ENCODE data around the gene DES. TPM values are rescaled to one million over a fixed set of nuclear protein-coding genes. Genes with fewer than 3 reads are reported as not detected.

Gene DES
- total and polyA plus RNA-seq, 2 donors (not counting 1 experiment from before 2014, with no cell fraction given): not detected

DNA sequence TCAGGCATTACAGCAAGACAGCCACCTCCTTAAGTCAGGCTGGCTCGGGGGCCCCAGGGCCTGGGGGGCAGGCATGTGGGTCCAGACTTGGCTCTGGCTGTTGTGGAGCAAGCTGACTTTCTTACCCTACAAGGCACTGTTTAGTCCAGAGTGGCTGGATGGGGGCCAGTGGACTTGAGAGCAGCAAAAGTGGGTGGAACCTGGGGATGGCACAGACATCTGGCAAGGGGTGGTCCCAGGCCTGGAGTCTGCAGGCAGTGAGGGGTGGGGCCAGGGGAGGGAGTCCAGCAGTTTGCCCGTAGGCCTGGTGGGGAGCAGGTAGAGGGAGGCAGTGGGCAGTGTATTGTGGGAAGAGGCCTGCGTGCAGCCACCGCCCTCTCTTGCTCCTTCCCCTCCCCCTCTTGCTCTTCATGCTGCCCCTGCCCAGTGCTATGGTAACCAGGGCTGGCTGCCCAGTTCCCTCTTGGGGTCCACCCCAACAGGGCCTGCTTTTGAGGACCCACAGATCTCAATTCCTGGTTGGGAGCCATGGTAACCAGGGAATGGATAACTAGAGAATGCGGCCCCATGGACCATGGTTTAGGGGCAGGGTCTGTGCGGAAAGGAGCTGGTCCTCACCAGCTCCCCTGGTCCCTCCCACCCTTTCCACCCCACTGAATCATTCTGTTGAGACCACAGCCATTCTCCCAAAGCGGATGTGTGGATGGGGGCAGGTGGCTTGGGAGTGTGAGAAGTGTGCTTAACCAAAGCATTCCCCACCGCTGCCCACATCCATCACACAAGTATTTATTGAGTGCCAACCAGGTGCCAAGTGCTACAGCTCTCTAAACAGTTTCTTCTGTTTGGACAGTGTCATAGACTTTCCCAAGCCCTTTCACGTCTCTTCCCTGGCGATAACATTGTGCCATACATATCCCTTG, 35.8 kb downstream of the DES start:
- H2AFZ ChIP-seq (ENCODE audit: insufficient read depth, low read depth, low read length, poor library complexity, severe bottlenecking): no peak overlapping the region
- ChIA-PET POLR2A (no interaction called here), CTCF (interaction anchor here (1.7 to 12.6 kb wide), 2 partner anchors 51 to 77 kb away, joined by 4 to 146 read pairs; no protein-coding TSS in a partner anchor)
- no peaks in the 10 kb centered on the region for H3K36me3 ChIP-seq (replicated peaks in 1 of 2; ENCODE audit: control extremely low read depth in 1 of 2, control insufficient read depth in 1 of 2, extremely low read depth in 1 of 2, insufficient read depth in 2 of 2, low read length in 1 of 2)
- Mint-ChIP-seq H3K27ac (no peak overlapping the region), H3K4me1 (peaks cover 4% of the 10 kb centered on the region), H3K4me3 (no peak overlapping the region), H3K9me3 (ENCODE audit: insufficient read depth) (no peaks in the 10 kb centered on the region), H3K27me3 (peaks cover 57% of the 10 kb centered on the region)
- peaks cover 0 to 28% (median 8%) of the 10 kb centered on the region in 4 experiments for H3K27me3 ChIP-seq (replicated peaks in 1 of 4; ENCODE audit: control extremely low read depth in 1 of 4, control insufficient read depth in 3 of 4, insufficient read depth in 4 of 4, low read length in 3 of 4)
- H3K9me3 ChIP-seq (ENCODE audit: control extremely low read depth in 1 of 3, control insufficient read depth in 2 of 3, insufficient read depth in 1 of 3, low read length in 2 of 3): no peaks in the 10 kb centered on the region
- 53% methylated on average over 3 of the region's 10 CpGs for WGBS (ENCODE audit: insufficient coverage)
- H3K27ac ChIP-seq (ENCODE audit: low read length in 2 of 2): no peak overlapping the region
- H3K4me1 ChIP-seq (ENCODE audit: control insufficient read depth in 2 of 2, insufficient read depth in 2 of 2, low read length in 2 of 2): peaks cover 0 to 5% of the 10 kb centered on the region in 2 donors
- no peak for TF ChIP-seq EZH2 (IDR thresholded peaks at IDR 0.05; ENCODE audit: borderline replicate concordance, insufficient read depth, low read depth, low read length, poor library complexity, severe bottlenecking)
- TF ChIP-seq, protein P1, sequence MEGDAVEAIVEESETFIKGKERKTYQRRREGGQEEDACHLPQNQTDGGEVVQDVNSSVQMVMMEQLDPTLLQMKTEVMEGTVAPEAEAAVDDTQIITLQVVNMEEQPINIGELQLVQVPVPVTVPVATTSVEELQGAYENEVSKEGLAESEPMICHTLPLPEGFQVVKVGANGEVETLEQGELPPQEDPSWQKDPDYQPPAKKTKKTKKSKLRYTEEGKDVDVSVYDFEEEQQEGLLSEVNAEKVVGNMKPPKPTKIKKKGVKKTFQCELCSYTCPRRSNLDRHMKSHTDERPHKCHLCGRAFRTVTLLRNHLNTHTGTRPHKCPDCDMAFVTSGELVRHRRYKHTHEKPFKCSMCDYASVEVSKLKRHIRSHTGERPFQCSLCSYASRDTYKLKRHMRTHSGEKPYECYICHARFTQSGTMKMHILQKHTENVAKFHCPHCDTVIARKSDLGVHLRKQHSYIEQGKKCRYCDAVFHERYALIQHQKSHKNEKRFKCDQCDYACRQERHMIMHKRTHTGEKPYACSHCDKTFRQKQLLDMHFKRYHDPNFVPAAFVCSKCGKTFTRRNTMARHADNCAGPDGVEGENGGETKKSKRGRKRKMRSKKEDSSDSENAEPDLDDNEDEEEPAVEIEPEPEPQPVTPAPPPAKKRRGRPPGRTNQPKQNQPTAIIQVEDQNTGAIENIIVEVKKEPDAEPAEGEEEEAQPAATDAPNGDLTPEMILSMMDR (IDR thresholded peaks at IDR 0.05): no peak
- no peak for ATAC-seq (ENCODE audit: low read depth)
- H4K20me1 ChIP-seq (ENCODE audit: control insufficient read depth, insufficient read depth, low read length, poor library complexity, severe bottlenecking): no peaks in the 10 kb centered on the region
- no peak overlapping the region for H3K9ac ChIP-seq (ENCODE audit: low read length)
- intact Hi-C loops (cut with micrococcal nuclease): no loop called here
- H3K79me2 ChIP-seq (ENCODE audit: control insufficient read depth, insufficient read depth, low read length): no peaks in the 10 kb centered on the region
- H3K4me3 ChIP-seq (ENCODE audit: control extremely low read depth in 1 of 5, extremely low read depth in 1 of 5, insufficient read depth in 1 of 5, low read depth in 2 of 5, low read length in 4 of 5): no peak overlapping the region
- no peak for DNase-seq
- H3K4me2 ChIP-seq (replicated peaks; ENCODE audit: low read depth, low read length, poor library complexity, severe bottlenecking): no peak overlapping the region

DNA sequence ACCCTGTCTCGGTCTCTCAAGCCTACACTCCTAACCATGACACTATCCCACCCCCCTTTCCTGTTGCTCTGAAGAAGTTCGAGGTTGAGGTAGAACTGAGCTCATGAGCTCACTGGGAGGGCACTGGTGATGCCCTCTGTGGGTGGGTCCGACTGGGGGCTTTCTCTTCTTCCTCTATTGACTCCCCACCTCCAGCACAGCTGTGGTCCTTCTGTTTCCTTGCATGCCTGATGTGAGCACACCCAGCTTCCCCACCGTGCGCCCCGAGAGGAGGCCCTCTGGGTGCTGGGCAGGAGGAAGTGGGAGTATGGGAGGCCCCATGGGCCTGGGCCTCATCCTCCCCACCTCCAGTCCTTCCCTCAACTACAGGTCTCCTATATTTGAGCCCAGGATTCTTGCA, 37.4 kb downstream of the DES start:
- Histone ChIP-seq H3K27me3 (replicated peaks in 1 of 4; ENCODE audit: control extremely low read depth in 1 of 4, control insufficient read depth in 3 of 4, insufficient read depth in 4 of 4, low read length in 3 of 4) (peaks cover 0 to 31% (median 4%) of the 10 kb centered on the region in 4 experiments), H2AFZ (ENCODE audit: insufficient read depth, low read depth, low read length, poor library complexity, severe bottlenecking) (no peak overlapping the region), H3K4me2 (replicated peaks; ENCODE audit: low read depth, low read length, poor library complexity, severe bottlenecking) (no peak overlapping the region), H3K36me3 (replicated peaks in 1 of 2; ENCODE audit: control extremely low read depth in 1 of 2, control insufficient read depth in 1 of 2, extremely low read depth in 1 of 2, insufficient read depth in 2 of 2, low read length in 1 of 2) (no peaks in the 10 kb centered on the region), H3K9me3 (ENCODE audit: control extremely low read depth in 1 of 3, control insufficient read depth in 2 of 3, insufficient read depth in 1 of 3, low read length in 2 of 3) (no peaks in the 10 kb centered on the region), H3K9ac (ENCODE audit: low read length) (no peak overlapping the region), H3K4me1 (ENCODE audit: control insufficient read depth in 2 of 2, insufficient read depth in 2 of 2, low read length in 2 of 2) (no peaks in the 10 kb centered on the region), H3K79me2 (ENCODE audit: control insufficient read depth, insufficient read depth, low read length) (no peaks in the 10 kb centered on the region), H4K20me1 (ENCODE audit: control insufficient read depth, insufficient read depth, low read length, poor library complexity, severe bottlenecking) (no peaks in the 10 kb centered on the region), H3K4me3 (ENCODE audit: control extremely low read depth in 1 of 5, extremely low read depth in 1 of 5, insufficient read depth in 1 of 5, low read depth in 2 of 5, low read length in 4 of 5) (no peak overlapping the region), H3K27ac (ENCODE audit: low read length in 2 of 2) (no peak overlapping the region)
- ATAC-seq (ENCODE audit: low read depth) (no peak), DNase-seq (no peak)
- Mint-ChIP-seq H3K9me3 (ENCODE audit: insufficient read depth) (no peaks in the 10 kb centered on the region), H3K27me3 (peaks cover 52% of the 10 kb centered on the region), H3K4me3 (no peak overlapping the region), H3K27ac (no peak overlapping the region), H3K4me1 (peaks cover 3% of the 10 kb centered on the region)
- WGBS (ENCODE audit: insufficient coverage): no CpG with 5 or more reads among the region's 6 CpGs
- ChIA-PET CTCF (interaction anchor here (1.0 to 12.6 kb wide), 2 partner anchors 9 to 75 kb away, joined by 3 to 146 read pairs; no protein-coding TSS in a partner anchor), POLR2A (no interaction called here)
- TF ChIP-seq EZH2 (IDR thresholded peaks at IDR 0.05; ENCODE audit: borderline replicate concordance, insufficient read depth, low read depth, low read length, poor library complexity, severe bottlenecking): no peak
- TF ChIP-seq, protein P1 (IDR thresholded peaks at IDR 0.05): no peak
- intact Hi-C loops (cut with micrococcal nuclease): no loop called here
